GM21717 (cell line): ENCODE measurements around the gene RPN1.
"Not testable (repeated sequence)": the region's sequence is repeated elsewhere in the genome, so short reads cannot be mapped to it uniquely, and the experiment has no call there.

Experiments used
- ATAC-seq: cut with Tn5 transposase; IDR thresholded peaks from one replicate; pipeline ENCODE4 v1.9.1; 2021; ENCODE audit warnings: mild to moderate bottlenecking, moderate library complexity; ENCODE audit not compliant: unreplicated experiment

The RPN1 gene

GRCh38 chr3:128650096-128651050 is at the start of gene RPN1:
TSS of gene RPN1 (minus strand) at chr3:128650818. CDS start at chr3:128650800, 18 bp downstream.
- peak; percentile 90 for ATAC-seq

GRCh38 chr3:128698211-128699047 is 47.8 kb upstream of the RPN1 start:
- no peak for ATAC-seq

- no peak for ATAC-seq
Measured at GRCh38 chr3:128697341-128697740, 46.7 kb upstream of the RPN1 start.

- ATAC-seq: no peak
Measured at GRCh38 chr3:128693696-128694095, 43.1 kb upstream of the RPN1 start.

- ATAC-seq: no peak
Measured at GRCh38 chr3:128689060-128689459, 38.4 kb upstream of the RPN1 start.

- no peak for ATAC-seq
Measured at GRCh38 chr3:128686465-128686864, 35.8 kb upstream of the RPN1 start.

GRCh38 chr3:128684986-128685726 is 34.5 kb upstream of the RPN1 start:
- no peak for ATAC-seq

GRCh38 chr3:128683957-128684356 is 33.3 kb upstream of the RPN1 start:
- no peak for ATAC-seq

- no peak for ATAC-seq
Measured at GRCh38 chr3:128681369-128681829, 30.8 kb upstream of the RPN1 start.

GRCh38 chr3:128680603-128681368 is 30.2 kb upstream of the RPN1 start:
- ATAC-seq: peak; percentile 96

- ATAC-seq: no peak
Measured at GRCh38 chr3:128679338-128679737, 28.7 kb upstream of the RPN1 start.

- ATAC-seq: not testable (repeated sequence)
Measured at GRCh38 chr3:128675802-128676201, 25.2 kb upstream of the RPN1 start.

- ATAC-seq: no peak
Measured at GRCh38 chr3:128674161-128674784, 23.7 kb upstream of the RPN1 start.

- no peak for ATAC-seq
Measured at GRCh38 chr3:128667641-128668040, 17.0 kb upstream of the RPN1 start.

- no peak for ATAC-seq
Measured at GRCh38 chr3:128665362-128666021, 14.9 kb upstream of the RPN1 start.

GRCh38 chr3:128663151-128663550 is 12.5 kb upstream of the RPN1 start:
- no peak for ATAC-seq

- no peak for ATAC-seq
Measured at GRCh38 chr3:128655531-128655930, 4.9 kb upstream of the RPN1 start.

GRCh38 chr3:128653993-128654805 is 3.6 kb upstream of the RPN1 start:
- not testable (repeated sequence) for ATAC-seq
